Measurements from ENCODE around the gene PROZ.

The PROZ gene

GRCh38 chr13:113208421-113209335 is 50.2 kb downstream of the PROZ start, which contains the start of gene PCID2:
Gene PCID2, minus strand, starts transcription at chr13:113208669. Its CDS starts 35 bp downstream, at chr13:113208634.
- peaks cover 15% of the 10 kb centered on the region; the same call in 1 of the 2 replicates for H4K20me1 ChIP-seq (ENCODE audit: insufficient read depth, low read length)
- H3K9me2 ChIP-seq (replicated peaks; ENCODE audit: insufficient read depth, low read length): no peaks in the 10 kb centered on the region
- peak within 1 kb of the TSS; percentile 91 for H3K4me3 ChIP-seq (ENCODE audit: low read length)
- H3K27ac ChIP-seq (ENCODE audit: low read length): peak within 1 kb of the TSS; percentile 92
- H3K4me2 ChIP-seq (ENCODE audit: low read depth, low read length): peak within 1 kb of the TSS; percentile 67
- TF ChIP-seq EZH2 (optimal IDR thresholded peaks at IDR 0.05; ENCODE audit: low read depth, low read length) (no peak), EZH2phosphoT487 (IDR thresholded peaks at IDR 0.05; ENCODE audit: low read length) (no peak), CTCF (IDR thresholded peaks at IDR 0.05; ENCODE audit: low read length) (no peak)
- H3K36me3 ChIP-seq (replicated peaks; ENCODE audit: insufficient read depth, low read length): no peaks in the 10 kb centered on the region; the same call in 1 of the 2 replicates
- peaks cover 18% of the 10 kb centered on the region for H3K4me1 ChIP-seq (ENCODE audit: low read length)
- H3F3A ChIP-seq (ENCODE audit: insufficient read depth, low read length): peaks cover 7% of the 10 kb centered on the region
- DNase-seq: peak; percentile 92
- H3K79me2 ChIP-seq (ENCODE audit: low read length): peaks cover 87% of the 10 kb centered on the region
- H3K9ac ChIP-seq (ENCODE audit: low read length): peak within 1 kb of the TSS; percentile 98
- peak within 1 kb of the TSS; percentile 90 for H2AFZ ChIP-seq (ENCODE audit: low read length)
- no peaks in the 10 kb centered on the region for H3K9me3 ChIP-seq (replicated peaks; ENCODE audit: insufficient read depth, low read length)
- no peaks in the 10 kb centered on the region for H3K27me3 ChIP-seq (replicated peaks; ENCODE audit: insufficient read depth, low read length)

- H3K36me3 ChIP-seq (replicated peaks; ENCODE audit: insufficient read depth, low read length): no peaks in the 10 kb centered on the region; the same call in 1 of the 2 replicates
- peak within 1 kb of the TSS; percentile 92 for H3K27ac ChIP-seq (ENCODE audit: low read length)
- no peaks in the 10 kb centered on the region for H3K27me3 ChIP-seq (replicated peaks; ENCODE audit: insufficient read depth, low read length)
- H4K20me1 ChIP-seq (ENCODE audit: insufficient read depth, low read length): peaks cover 15% of the 10 kb centered on the region; the same call in 1 of the 2 replicates
- H3K79me2 ChIP-seq (ENCODE audit: low read length): peaks cover 87% of the 10 kb centered on the region
- peaks cover 18% of the 10 kb centered on the region for H3K4me1 ChIP-seq (ENCODE audit: low read length)
- no peaks in the 10 kb centered on the region for H3K9me3 ChIP-seq (replicated peaks; ENCODE audit: insufficient read depth, low read length)
- H3K9me2 ChIP-seq (replicated peaks; ENCODE audit: insufficient read depth, low read length): no peaks in the 10 kb centered on the region
- peak within 1 kb of the TSS; percentile 91 for H3K4me3 ChIP-seq (ENCODE audit: low read length)
- H3F3A ChIP-seq (ENCODE audit: insufficient read depth, low read length): peaks cover 7% of the 10 kb centered on the region
- peak within 1 kb of the TSS; percentile 90 for H2AFZ ChIP-seq (ENCODE audit: low read length)
- peak; percentile 70 for DNase-seq
- peak within 1 kb of the TSS; percentile 98 for H3K9ac ChIP-seq (ENCODE audit: low read length)
- H3K4me2 ChIP-seq (ENCODE audit: low read depth, low read length): peak within 1 kb of the TSS; percentile 88
- TF ChIP-seq CTCF (IDR thresholded peaks at IDR 0.05; ENCODE audit: low read length): no peak
- no peak for TF ChIP-seq EZH2phosphoT487 (IDR thresholded peaks at IDR 0.05; ENCODE audit: low read length)
- no peak for TF ChIP-seq EZH2 (optimal IDR thresholded peaks at IDR 0.05; ENCODE audit: low read depth, low read length)
Measured at GRCh38 chr13:113209336-113209758, 50.9 kb downstream of the PROZ start, which contains the start of gene CUL4A. Gene CUL4A, plus strand, starts transcription at chr13:113209613. Its CDS starts 15 bp downstream, at chr13:113209628.

DNA sequence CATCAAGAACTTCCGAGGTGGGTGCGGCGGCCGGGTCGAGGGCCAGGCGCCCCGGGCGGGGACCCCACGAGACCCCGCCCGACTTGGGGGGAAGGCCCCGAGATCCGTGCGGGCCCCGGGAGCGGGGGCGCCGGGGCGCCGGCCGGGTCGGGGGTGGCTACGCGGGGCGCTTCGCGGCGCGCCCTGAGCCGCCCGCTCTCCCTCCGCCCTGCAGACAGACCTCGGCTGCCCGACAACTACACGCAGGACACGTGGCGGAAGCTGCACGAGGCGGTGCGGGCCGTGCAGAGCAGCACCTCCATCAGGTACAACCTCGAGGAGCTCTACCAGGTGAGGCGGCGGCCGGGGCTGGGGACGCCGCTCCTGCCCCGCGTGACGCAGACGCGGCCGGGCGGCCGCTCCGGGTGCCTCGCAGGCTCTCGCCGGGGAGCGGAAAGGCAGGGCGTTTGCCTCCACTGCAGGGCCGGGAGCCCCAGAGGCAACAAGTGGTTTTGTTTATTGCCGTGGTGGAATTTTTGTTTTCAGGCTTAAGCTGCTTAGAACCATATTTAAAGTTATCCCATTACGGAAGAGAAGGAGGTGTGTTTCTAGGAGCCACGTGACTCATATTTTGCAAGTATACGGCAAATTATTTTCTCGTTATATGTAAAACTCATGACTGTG is 51.4 kb downstream of the PROZ start:
- Histone ChIP-seq H3K4me1 (ENCODE audit: low read length) (peaks cover 18% of the 10 kb centered on the region), H3K9me3 (replicated peaks; ENCODE audit: insufficient read depth, low read length) (no peaks in the 10 kb centered on the region), H3F3A (ENCODE audit: insufficient read depth, low read length) (peaks cover 7% of the 10 kb centered on the region), H3K9ac (ENCODE audit: low read length) (peak overlapping the region; percentile 70), H3K4me3 (ENCODE audit: low read length) (peak overlapping the region; percentile 74), H3K36me3 (replicated peaks; ENCODE audit: insufficient read depth, low read length) (no peaks in the 10 kb centered on the region; the same call in 1 of the 2 replicates), H3K27ac (ENCODE audit: low read length) (peak overlapping the region; percentile 81; the same call in 1 of the 2 replicates), H3K4me2 (ENCODE audit: low read depth, low read length) (peak overlapping the region; percentile 88), H4K20me1 (ENCODE audit: insufficient read depth, low read length) (peaks cover 19% of the 10 kb centered on the region), H3K9me2 (replicated peaks; ENCODE audit: insufficient read depth, low read length) (no peaks in the 10 kb centered on the region), H3K27me3 (replicated peaks; ENCODE audit: insufficient read depth, low read length) (no peaks in the 10 kb centered on the region), H3K79me2 (ENCODE audit: low read length) (peaks cover 87% of the 10 kb centered on the region), H2AFZ (ENCODE audit: low read length) (peak overlapping the region; percentile 25)
- 0 out of 2 replicates have a peak, but pooled peaks have one; percentile 6 for TF ChIP-seq CTCF (IDR thresholded peaks at IDR 0.05; ENCODE audit: low read length)
- no peak for TF ChIP-seq EZH2phosphoT487 (IDR thresholded peaks at IDR 0.05; ENCODE audit: low read length)
- peak; percentile 82 for DNase-seq

All from MM.1S (cell line).